Natural killer cell (primary cell): ENCODE data around the gene ASTN2. TPM values are rescaled to one million over a fixed set of nuclear protein-coding genes. Genes with fewer than 3 reads are reported as not detected.

Experiments used
- ATAC-seq, 3 donors: fragments of 150-1000 bp in 2 of 3; fragments of 200-7000 bp in 1 of 3; cut with Tn5 transposase; 1 replicate in 1 of 3; 2 replicates in 2 of 3; pipeline ENCODE4 v1.10.0; 2021; ENCODE audit warnings: mild to moderate bottlenecking in 2 of 3, moderate library complexity in 2 of 3
- DNase-seq, 2 donors: peaks; one replicate each; pipeline versions ENCODE4 v3.0.0 to v3.0.0-alpha.2; 2013 to 2021; ENCODE audit warnings: mixed read lengths in 1 of 2
- H3K27ac ChIP-seq: one replicate; pipeline ENCODE4 v1.5.1; 2013; ENCODE audit warnings: mild to moderate bottlenecking, low read length
- H3K27me3 ChIP-seq: one replicate; pipeline ENCODE4 v1.6.1; 2013; ENCODE audit warnings: low read length; ENCODE audit not compliant: control insufficient read depth, insufficient read depth
- H3K36me3 ChIP-seq: one replicate; pipeline ENCODE4 v1.6.1; 2013; ENCODE audit warnings: low read length; ENCODE audit not compliant: control insufficient read depth, insufficient read depth
- H3K4me1 ChIP-seq: one replicate; pipeline ENCODE4 v1.6.1; 2013; ENCODE audit warnings: low read length; ENCODE audit not compliant: control insufficient read depth, insufficient read depth
- H3K4me3 ChIP-seq: one replicate; pipeline ENCODE4 v1.5.1; 2013; ENCODE audit warnings: low read length
- H3K9me3 ChIP-seq: one replicate; pipeline ENCODE4 v1.6.1; 2013; ENCODE audit warnings: low read length; ENCODE audit not compliant: control insufficient read depth, insufficient read depth
- H3K27ac Mint-ChIP-seq, 2 donors: one replicate each; pipeline ENCODE4 v1.8.0; 2022; ENCODE audit warnings: mild to moderate bottlenecking in 2 of 2, mixed read lengths in 2 of 2, moderate library complexity in 1 of 2
- H3K27me3 Mint-ChIP-seq, 2 donors: one replicate each; pipeline ENCODE4 v1.8.0; 2022; ENCODE audit warnings: low read depth in 2 of 2, mixed read lengths in 2 of 2
- H3K36me3 Mint-ChIP-seq: one replicate; pipeline ENCODE4 v1.8.0; 2022; ENCODE audit warnings: mixed read lengths
- H3K4me1 Mint-ChIP-seq, 2 donors: one replicate each; pipeline ENCODE4 v1.8.0; 2022; ENCODE audit warnings: mixed read lengths in 2 of 2
- H3K4me3 Mint-ChIP-seq: one replicate; pipeline ENCODE4 v1.8.0; 2022; ENCODE audit warnings: mild to moderate bottlenecking, moderate library complexity, mixed read lengths
- H3K9me3 Mint-ChIP-seq, 2 donors: one replicate each; pipeline ENCODE4 v1.8.0; 2022; ENCODE audit warnings: mixed read lengths in 2 of 2
- WGBS: methylation state at CpG from one replicate; pipeline ENCODE4 v1.1.7; 2013; ENCODE audit warnings: missing lambda C conversion rate; ENCODE audit not compliant: insufficient coverage; 5-methylcytosine and 5-hydroxymethylcytosine counted together
- intact Hi-C: fragments of 100-400 bp; cut with micrococcal nuclease; formaldehyde crosslinking; loops from one replicate; pipeline ENCODE4 v1.14.2; 2022
- total RNA-seq, 4 donors: library from RNA; stranded (reverse); fragments of 120-200 nt in 1 of 4; gene quantifications; one replicate each; pipeline versions ENCODE4 v1.2.3 to v1.2.4, GENCODE V29; 2013 to 2022
- TF ChIP-seq, protein P1 (sequence below): fragments of 200-600 bp; IDR thresholded peaks from one replicate; pipeline ENCODE4 v1.8.0; 2022; ENCODE audit warnings: antibody characterized with exemption

Gene ASTN2
- total RNA-seq, 3 donors from 2014 or later (not counting 1 experiment from before 2014, with no cell fraction given), result 3.0 to 3.5 (median 3.2) TPM

- DNase-seq, result no peak
Observed at GRCh38 chr9:116821633-116822229, 593.1 kb downstream of the ASTN2 start.

DNA sequence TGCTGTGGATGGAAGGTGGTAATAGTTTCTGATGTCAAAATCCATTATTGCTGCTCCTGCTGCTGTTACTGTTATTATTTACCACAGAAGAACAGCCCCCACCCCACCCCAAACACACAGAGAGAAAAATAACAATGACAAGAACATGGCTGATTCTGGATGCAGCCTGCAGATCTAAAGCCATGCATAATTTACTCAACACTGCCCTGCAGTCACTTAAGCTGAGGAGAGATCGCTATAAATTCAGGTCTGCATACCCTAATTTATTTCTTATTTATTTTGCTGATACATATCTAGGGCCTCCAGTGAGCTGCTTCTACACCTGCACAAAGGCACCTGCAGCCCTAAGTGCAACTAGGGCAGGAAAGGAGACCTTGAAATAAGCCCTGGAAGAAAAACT is 595.7 kb downstream of the ASTN2 start:
- WGBS, result 82% methylated on average over 1 of the region's 1 CpG
- ATAC-seq (no peak), DNase-seq (no peak)
- H3K4me3 Mint-ChIP-seq, result no peak overlapping the region
- Histone ChIP-seq H3K27me3 (no peaks in the 10 kb centered on the region), H3K4me1 (no peaks in the 10 kb centered on the region), H3K9me3 (no peaks in the 10 kb centered on the region), H3K27ac (no peak overlapping the region), H3K36me3 (no peaks in the 10 kb centered on the region), H3K4me3 (no peak overlapping the region)
- H3K9me3 Mint-ChIP-seq, result peaks cover 0 to 8% of the 10 kb centered on the region in 2 donors
- intact Hi-C loops, result no loop called here
- no peaks in the 10 kb centered on the region for H3K36me3 Mint-ChIP-seq
- peaks cover 0 to 3% of the 10 kb centered on the region in 2 donors for H3K27me3 Mint-ChIP-seq
- TF ChIP-seq, protein P1, sequence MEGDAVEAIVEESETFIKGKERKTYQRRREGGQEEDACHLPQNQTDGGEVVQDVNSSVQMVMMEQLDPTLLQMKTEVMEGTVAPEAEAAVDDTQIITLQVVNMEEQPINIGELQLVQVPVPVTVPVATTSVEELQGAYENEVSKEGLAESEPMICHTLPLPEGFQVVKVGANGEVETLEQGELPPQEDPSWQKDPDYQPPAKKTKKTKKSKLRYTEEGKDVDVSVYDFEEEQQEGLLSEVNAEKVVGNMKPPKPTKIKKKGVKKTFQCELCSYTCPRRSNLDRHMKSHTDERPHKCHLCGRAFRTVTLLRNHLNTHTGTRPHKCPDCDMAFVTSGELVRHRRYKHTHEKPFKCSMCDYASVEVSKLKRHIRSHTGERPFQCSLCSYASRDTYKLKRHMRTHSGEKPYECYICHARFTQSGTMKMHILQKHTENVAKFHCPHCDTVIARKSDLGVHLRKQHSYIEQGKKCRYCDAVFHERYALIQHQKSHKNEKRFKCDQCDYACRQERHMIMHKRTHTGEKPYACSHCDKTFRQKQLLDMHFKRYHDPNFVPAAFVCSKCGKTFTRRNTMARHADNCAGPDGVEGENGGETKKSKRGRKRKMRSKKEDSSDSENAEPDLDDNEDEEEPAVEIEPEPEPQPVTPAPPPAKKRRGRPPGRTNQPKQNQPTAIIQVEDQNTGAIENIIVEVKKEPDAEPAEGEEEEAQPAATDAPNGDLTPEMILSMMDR, result no peak
- no peaks in the 10 kb centered on the region for H3K4me1 Mint-ChIP-seq
- H3K27ac Mint-ChIP-seq, result no peak overlapping the region

More at GRCh38 chr9:116821633-116822229, 593.1 kb downstream of the ASTN2 start:
- ATAC-seq, result no peak
- Histone ChIP-seq H3K4me1 (no peaks in the 10 kb centered on the region), H3K4me3 (no peak overlapping the region), H3K9me3 (no peaks in the 10 kb centered on the region), H3K36me3 (no peaks in the 10 kb centered on the region), H3K27ac (no peak overlapping the region), H3K27me3 (no peaks in the 10 kb centered on the region)
- Mint-ChIP-seq H3K27me3 (peaks cover 0 to 3% of the 10 kb centered on the region in 2 donors), H3K4me3 (no peak overlapping the region), H3K27ac (no peak overlapping the region), H3K4me1 (no peaks in the 10 kb centered on the region), H3K36me3 (no peaks in the 10 kb centered on the region), H3K9me3 (peaks cover 0 to 8% of the 10 kb centered on the region in 2 donors)
- intact Hi-C loops, result no loop called here
- WGBS, result 95% methylated on average over 5 of the region's 6 CpGs
- TF ChIP-seq, protein P1, result no peak

GRCh38 chr9:116817762-116818161 is 597.1 kb downstream of the ASTN2 start:
- Mint-ChIP-seq H3K4me1 (no peaks in the 10 kb centered on the region), H3K36me3 (no peaks in the 10 kb centered on the region), H3K27ac (no peak overlapping the region), H3K27me3 (peaks cover 0 to 3% of the 10 kb centered on the region in 2 donors), H3K9me3 (peaks cover 0 to 8% of the 10 kb centered on the region in 2 donors), H3K4me3 (no peak overlapping the region)
- Histone ChIP-seq H3K27ac (no peak overlapping the region), H3K9me3 (no peaks in the 10 kb centered on the region), H3K4me1 (no peaks in the 10 kb centered on the region), H3K36me3 (no peaks in the 10 kb centered on the region), H3K27me3 (no peaks in the 10 kb centered on the region), H3K4me3 (no peak overlapping the region)
- TF ChIP-seq, protein P1, result no peak
- intact Hi-C loops, result no loop called here
- 88% methylated on average over 1 of the region's 1 CpG for WGBS
- DNase-seq, result no peak
- no peak for ATAC-seq

GRCh38 chr9:116816484-116816883 is 598.4 kb downstream of the ASTN2 start:
- intact Hi-C loops, result no loop called here
- Histone ChIP-seq H3K9me3 (no peaks in the 10 kb centered on the region), H3K4me3 (no peak overlapping the region), H3K27ac (no peak overlapping the region), H3K27me3 (no peaks in the 10 kb centered on the region), H3K36me3 (no peaks in the 10 kb centered on the region), H3K4me1 (no peaks in the 10 kb centered on the region)
- TF ChIP-seq, protein P1, result no peak
- Mint-ChIP-seq H3K4me1 (no peaks in the 10 kb centered on the region), H3K4me3 (no peak overlapping the region), H3K27ac (no peak overlapping the region), H3K9me3 (peaks cover 0 to 10% of the 10 kb centered on the region in 2 donors), H3K27me3 (no peaks in the 10 kb centered on the region), H3K36me3 (no peaks in the 10 kb centered on the region)
- no peak for ATAC-seq
- WGBS, result 97% methylated on average over 2 of the region's 2 CpGs
- no peak for DNase-seq
